GM20000 (cell line): ENCODE results near the gene MC1R.

Experiments used
- DNase-seq: peaks from one replicate; pipeline ENCODE4 v3.0.0; 2012; ENCODE audit warnings: low spot score
- CTCF ChIP-seq: IDR thresholded peaks from 2 replicates; pipeline ENCODE4 v1.5.1; 2012; ENCODE audit warnings: mild to moderate bottlenecking, control low read depth; ENCODE audit errors: extremely low read depth, missing control alignments

MC1R gene

GRCh38 chr16:89880477-89881367, 37.9 kb upstream of the MC1R start:
- no peak for TF ChIP-seq CTCF
- DNase-seq, result no peak

- no peak for TF ChIP-seq CTCF
Measured at GRCh38 chr16:89881368-89881730, 37.3 kb upstream of the MC1R start.

GRCh38 chr16:89883346-89884040, 35.2 kb upstream of the MC1R start:
- no peak for TF ChIP-seq CTCF
- DNase-seq, result peak; percentile 7

More at GRCh38 chr16:89881368-89881730, 37.3 kb upstream of the MC1R start:
- DNase-seq, result no peak

GRCh38 chr16:89884041-89884421, 34.6 kb upstream of the MC1R start:
- TF ChIP-seq CTCF, result no peak
- no peak for DNase-seq

GRCh38 chr16:89887243-89887642, 31.4 kb upstream of the MC1R start:
- DNase-seq, result no peak

GRCh38 chr16:89890200-89890599, 28.5 kb upstream of the MC1R start:
- no peak for DNase-seq
- no peak for TF ChIP-seq CTCF

More at GRCh38 chr16:89887243-89887642, 31.4 kb upstream of the MC1R start:
- TF ChIP-seq CTCF, result no peak
